ENCODE results near the gene ARHGAP26.

The ARHGAP26 gene

GRCh38 chr5:142908659-142909058 is 138.5 kb downstream of the ARHGAP26 start:
- no peak for DNase-seq

- no peak for DNase-seq
Measured at GRCh38 chr5:142910128-142910527, 140.0 kb downstream of the ARHGAP26 start.

- DNase-seq = no peak
Measured at GRCh38 chr5:142911170-142911569, 141.0 kb downstream of the ARHGAP26 start.

GRCh38 chr5:142911775-142912174 is 141.6 kb downstream of the ARHGAP26 start:
- no peak for DNase-seq

DNA sequence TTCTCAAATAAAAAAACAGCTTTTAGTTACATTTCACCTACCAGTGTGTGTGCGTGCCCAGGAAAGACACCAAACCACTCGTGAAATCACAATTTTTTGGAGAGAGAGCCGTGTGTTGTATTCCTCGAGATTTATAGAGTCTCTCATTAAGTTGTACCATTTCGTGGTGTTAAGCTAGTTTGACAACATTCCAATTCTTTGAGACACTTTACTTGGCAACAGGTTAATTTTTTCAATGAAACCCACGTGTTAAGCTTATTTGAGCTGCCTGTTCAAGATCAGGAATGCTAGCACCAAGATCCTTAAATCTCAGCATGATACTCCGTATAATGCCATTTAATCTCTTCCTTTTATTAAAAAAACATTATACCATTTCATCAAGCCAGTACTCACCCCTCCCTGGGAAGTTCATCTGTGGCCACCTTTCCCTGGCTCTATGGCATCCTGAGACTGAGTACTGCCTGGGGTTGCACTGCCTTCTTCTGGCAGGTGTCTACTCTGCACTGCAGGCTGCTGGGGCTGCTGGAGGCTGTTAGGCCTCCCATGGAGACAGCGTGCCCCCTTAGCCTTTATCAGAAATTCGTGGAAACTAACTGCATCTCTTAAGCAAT is 143.7 kb downstream of the ARHGAP26 start:
- DNase-seq = no peak

DNA sequence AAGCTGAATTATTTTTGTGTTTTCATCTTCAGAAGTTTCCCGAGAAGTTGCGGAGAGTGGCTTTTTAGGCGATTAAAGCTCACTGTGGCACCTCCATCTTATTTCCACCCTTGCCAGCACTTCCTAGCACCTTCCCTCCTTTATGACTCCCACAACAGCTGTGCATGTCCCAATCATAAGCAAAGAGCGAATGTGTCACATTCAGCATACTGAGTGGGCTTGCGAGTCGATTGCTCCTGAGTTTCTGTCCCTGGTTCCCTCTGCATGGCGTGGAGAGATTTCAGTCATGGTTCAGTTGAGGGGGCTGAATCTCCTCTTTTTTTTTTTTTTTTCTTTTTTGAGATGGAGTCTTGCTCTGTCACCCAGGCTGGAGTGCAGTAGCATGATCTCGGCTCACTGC is 144.9 kb downstream of the ARHGAP26 start:
- no peak for DNase-seq

DNA sequence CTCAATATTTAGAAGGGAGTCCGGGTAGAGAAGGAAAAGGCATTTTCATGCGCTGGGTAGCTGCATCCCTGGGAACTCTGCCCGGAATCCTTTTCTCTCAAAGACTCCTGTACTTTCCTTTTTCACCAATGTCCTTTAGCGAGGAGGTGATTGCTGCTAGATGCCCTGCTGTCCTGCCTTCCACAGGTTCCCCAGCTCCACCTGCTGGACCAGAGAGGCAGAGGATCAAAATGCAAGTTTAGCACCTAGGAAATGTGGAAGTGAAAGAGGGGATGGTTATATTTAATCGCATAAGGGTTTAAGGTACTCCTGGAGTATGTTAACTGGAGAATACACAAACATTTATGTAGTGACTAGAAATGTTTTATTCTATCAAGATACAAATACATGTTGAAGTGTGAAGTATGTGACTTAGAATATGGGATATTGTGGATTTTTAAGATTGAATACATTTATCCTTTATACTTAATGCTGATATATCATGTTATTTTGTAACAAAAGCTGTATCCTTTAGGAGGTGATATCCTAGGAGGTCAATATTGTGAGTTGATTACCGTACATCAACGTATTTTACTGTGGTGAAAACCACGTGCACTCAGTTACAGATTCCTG is 145.7 kb downstream of the ARHGAP26 start:
- DNase-seq = peak in 3 of 4 experiments; percentile 24 to 39 (median 32)

GRCh38 chr5:142918959-142919635 is 148.9 kb downstream of the ARHGAP26 start:
- DNase-seq = peak in 1 of 4 experiments; percentile 17

- DNase-seq = no peak
Measured at GRCh38 chr5:142920849-142921612, 150.9 kb downstream of the ARHGAP26 start.

- peak in 2 of 4 experiments; percentile 65 to 76 for DNase-seq
Measured at GRCh38 chr5:142922223-142922952, 152.2 kb downstream of the ARHGAP26 start.

DNA sequence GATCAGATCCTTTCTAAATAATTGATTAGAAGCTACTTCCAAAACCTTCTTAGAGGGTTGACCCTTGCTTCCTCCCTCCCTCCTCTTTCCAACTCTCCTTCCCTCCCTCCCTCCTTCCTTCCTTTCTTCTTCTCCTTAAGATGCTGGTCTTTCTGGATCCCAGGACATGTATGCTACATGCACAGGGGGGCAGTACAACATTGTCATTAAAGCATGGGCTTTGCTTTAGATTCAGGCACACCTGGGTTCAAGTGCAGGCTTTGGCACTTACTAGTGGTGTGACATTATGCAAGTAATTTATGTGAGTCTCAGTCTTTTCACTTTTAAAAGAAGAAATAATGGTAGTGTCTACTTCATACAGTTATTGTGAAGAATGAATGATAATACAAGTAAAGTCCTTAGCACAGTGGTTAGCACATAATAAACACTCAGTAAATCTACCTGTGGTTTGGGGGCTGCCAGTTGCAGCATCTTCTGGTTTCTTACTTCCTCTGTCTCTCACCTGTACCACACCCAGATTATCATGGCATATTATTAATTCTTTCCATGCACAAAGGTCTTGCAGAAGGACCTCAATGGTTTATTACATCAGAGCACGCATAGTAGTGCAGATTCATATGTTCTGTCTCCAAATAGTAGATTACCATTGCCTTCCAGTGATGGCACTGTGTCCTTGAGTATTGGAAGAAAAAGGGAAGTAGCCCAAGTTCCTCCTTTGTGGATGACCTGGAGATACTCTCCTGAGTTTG is 154.1 kb downstream of the ARHGAP26 start:
- DNase-seq = peak; percentile 32 to 78 (median 60)

DNA sequence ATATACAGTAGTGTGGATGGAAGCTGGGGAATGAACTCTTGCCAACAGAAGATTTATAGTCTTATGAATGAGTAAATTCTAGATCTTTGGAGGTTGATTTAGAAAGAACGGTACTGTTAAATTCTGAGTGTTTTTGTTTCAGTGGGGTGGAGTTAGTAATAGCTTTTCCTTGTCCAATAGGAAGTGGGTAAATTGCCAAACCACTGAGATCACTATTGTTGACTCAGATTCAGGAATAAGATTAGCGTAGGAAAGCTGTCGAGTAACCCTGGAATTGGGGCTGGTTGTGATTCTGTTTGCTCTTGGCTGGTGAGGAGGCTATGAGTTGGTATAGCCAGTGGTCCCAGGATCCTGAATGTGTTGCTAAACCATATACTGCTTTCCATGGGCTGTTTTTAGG is 155.6 kb downstream of the ARHGAP26 start:
- peak; percentile 41 to 68 (median 54) for DNase-seq

DNA sequence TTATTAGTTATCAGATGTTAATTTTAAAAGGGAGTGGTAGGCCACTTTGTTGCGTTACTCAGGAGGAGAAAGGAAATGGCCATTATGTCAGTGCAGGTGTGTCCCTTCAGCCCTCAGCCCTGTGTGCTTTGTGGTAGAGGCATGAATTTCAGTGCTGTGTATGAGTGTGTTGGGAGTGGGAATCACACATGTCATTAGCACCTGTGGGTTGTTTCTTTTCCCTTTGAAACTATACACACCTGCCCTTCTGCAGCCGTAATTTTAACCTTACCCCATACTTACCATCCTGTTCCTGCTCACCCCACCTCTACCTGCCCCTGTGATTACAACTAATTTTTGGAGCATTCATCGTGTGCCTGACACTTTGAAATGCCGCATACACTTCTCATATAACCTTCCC is 156.4 kb downstream of the ARHGAP26 start:
- DNase-seq = no peak

DNA sequence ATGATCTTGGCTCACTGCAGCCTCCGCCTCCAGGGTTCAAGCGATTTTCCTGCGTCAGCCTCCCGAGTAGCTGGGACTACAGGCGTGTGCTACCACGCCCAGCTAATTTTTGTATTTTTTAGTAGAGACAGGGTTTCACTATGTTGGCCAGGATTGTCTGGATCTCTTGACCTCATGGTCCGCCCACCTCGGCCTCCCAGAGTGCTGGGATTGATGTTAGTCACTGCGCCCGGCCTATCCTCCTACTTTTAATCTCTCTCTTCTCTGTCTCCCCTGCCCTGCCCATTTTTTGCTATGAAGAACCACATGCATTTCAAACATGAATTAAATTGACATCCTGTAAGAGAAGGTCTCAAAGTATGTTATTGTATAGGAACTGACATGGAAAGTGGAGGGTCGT is 158.8 kb downstream of the ARHGAP26 start:
- DNase-seq = peak in 1 of 4 experiments; percentile 15

GRCh38 chr5:142929587-142929986 is 159.4 kb downstream of the ARHGAP26 start:
- DNase-seq = peak; percentile 49 to 81 (median 64)

DNA sequence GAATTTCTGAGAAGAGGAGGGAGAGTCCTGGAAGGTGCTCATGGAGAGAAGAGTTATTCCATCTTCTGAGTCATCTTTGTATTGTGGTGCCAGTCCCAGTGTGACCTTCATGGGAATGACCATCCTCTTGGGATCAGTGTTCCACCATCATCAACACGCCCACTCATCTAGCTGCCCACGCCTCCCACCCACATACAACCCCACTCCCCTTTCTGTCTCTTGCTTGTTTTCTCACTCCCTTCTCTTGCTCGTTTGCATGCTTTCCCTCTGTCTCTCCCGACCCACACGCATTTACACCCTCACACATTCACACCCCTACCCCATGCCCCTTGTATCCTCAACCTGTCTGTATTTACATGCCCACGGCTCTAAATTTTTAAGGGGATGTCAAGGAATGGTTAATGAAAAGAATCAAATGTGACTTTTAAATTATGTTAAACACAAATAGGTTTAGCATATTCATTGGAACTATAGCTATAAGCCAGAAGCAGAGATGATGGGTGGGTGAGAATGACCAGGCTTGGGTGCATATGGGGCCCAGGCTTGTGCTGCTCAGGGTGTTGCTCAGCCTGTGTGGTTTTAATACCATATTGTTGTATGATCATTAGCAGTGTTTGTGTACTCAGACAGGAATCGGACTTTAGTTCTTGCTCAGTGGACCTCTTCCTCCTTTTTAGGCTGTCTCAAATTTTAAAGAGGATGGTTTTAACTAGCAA is 160.4 kb downstream of the ARHGAP26 start:
- no peak for DNase-seq

DNA sequence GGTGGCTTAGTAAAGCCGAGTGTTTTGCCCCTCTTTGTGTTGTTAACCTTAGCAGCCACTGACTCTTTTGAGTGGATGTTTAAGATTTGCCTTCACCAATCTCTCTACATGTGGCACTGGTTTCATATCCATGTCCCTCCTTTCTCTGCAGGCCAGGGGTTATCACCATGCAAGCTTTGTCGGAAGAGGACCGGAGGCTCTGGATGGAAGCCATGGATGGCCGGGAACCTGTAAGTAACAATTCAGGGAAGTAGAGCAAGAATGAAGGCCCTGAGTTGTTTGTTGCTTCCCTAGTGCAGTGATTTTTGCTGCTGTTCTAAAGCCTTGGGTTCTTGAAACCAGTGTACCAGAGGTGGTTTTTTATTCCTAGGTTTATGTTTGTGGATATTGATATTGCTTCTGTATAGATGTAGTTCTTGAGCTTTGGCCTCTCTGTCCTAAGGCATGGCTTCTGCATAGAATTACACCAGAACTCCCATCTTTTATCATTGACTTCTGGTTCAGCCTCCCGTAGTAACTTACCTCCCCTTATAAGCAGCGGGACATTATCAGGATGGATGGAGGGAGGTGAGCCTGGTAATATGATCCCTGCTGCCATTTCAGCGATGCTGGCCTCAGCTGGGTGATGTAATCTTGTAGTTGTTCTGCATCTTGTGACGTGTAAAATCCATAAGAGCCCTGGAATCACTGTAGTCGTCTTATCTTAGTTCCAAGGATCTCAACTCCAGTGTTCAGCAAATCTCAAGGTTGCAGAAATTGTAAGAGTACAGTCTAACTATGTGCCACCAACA is 161.9 kb downstream of the ARHGAP26 start:
- DNase-seq = no peak

DNA sequence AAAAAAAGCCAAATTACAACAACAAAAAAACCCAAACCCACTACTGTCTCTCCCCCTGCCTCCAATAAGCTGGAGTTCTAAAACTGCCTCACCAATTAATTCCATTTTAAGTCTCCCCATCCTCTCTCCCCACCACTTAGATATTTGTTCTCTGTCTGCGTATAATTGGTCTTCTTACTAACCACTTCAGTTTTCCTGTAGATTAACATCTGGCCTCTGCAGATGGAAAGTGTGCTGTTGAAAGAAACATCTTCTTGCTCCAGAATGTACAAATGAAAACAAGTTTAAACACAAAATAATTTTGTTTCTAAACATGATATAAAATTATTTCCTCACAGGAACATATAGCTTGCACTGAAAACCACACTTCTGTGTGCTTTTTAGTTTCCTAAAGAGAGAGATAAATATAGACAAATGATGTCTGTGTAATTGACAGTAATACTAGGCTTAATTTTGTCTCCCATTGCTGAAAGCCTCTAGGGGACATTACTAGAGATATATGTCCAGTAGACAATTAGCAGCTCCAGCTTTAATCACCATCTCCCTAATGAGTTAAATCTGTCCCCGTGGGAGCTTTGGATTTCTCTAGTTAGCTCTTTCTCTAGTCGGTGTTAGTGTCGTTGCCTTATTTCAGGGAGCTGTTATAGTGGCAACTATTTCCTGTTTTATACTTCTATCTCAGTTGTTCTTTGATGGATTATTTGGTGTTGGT is 164.0 kb downstream of the ARHGAP26 start:
- no peak for DNase-seq

- peak in 2 of 4 experiments; percentile 73 for DNase-seq
Measured at GRCh38 chr5:142935014-142935413, 164.8 kb downstream of the ARHGAP26 start.

Data from suppressor macrophage (primary cell).